NCI-H1417 (cell line): Measurements from ENCODE around the gene ARHGEF12.

Experiments used
- DNase-seq, 3 experiments: peaks; one replicate each; lab custom pipeline; 2025; lab: John Stamatoyannopoulos, UW

The ARHGEF12 gene

DNA sequence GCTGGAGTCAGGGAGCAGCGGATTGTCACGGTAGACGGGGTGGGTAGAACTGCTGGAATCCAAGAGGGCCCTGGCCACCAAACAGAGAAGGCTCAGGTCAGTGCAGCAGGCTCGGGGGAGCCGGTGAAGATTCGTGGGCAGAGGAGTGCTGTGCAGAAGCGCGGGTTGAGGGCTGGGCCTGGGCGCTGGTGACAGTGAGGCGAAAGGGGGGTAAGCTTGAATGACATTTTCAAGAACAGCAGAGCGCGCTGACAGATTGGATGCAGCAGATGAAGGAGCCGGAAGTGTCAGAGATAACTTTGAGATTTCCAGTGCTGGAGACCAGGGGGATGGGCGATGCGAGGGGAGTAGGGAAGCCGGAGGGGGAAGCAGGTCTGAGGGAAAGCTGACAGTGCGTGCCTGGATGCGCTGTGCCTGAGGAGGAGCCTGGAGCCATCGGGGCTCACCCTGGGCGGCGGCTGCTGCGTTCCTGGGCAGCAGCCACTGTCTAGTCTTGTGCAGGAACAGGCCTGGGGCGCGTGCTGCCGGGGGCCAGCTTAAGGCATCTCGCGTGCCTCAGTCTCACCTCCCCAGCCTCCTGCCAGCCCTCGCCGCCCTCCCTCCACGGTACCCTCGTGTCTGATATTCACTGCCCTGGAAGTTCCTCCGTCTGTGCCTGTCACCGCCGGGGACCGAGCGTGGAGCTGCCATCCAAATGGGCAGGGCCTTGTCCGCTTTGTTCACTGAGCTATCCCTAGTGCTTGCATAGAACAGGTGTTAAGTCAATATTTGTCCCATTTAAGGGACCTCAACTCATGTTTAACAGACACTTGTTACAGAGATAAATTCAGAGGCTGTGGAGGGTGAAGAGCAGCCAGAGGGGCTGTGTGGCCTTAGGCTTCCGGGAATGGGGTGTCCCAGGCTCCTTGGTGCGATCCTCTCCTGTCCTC lies 180.5 kb downstream of the ARHGEF12 start:
- peak in 2 of 3 experiments; percentile 23 to 57 for DNase-seq

GRCh38 chr11:120517390-120517761 lies 181.2 kb downstream of the ARHGEF12 start:
- no peak for DNase-seq

DNA sequence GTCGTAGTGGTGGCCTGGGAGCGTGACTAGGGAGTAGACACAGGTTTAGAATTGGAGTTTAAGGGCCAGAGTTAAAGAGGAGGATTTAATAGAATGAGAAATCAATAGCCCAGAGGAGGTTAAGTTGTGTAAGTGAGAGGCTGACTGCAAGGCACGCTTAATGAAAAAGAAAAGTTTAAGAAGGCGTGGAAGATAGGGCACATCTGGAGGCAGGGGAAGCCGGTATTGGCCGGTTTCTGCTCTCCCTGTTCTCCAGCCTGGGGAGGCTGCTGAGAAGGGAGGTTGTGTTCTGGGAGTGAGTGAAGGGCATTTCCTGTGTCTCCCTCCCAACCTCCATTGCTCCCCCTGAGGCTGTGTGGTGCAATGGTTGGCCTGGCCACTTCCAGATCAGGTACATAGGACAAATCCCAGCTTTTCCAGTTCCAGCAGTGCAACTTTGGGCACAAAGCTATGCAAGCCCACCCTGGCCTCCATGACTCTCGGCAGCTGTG lies 181.6 kb downstream of the ARHGEF12 start:
- no peak for DNase-seq

- DNase-seq, result no peak
Measured at GRCh38 chr11:120518356-120518755, 182.1 kb downstream of the ARHGEF12 start.

DNA sequence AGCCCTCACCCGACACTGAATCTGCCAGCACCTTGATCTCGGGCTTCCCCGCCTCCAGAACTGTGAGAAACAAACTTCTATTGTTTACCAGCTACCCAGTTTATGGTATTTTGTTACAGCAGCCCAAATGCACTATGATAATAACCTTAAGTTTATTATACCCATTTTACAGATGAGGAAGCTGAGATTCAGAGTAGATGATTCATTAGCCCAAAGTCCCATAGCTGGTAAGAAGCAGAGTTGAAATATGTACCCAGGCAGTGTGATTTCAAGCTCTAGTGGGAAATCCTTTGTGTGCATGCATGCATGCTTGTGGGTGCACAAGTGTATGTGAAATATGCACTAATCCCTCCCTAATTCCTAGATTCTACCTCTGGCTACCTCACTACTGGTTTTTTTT lies 183.3 kb downstream of the ARHGEF12 start:
- DNase-seq, result no peak

- no peak for DNase-seq
Measured at GRCh38 chr11:120520091-120520822, 184.0 kb downstream of the ARHGEF12 start.

GRCh38 chr11:120521176-120521575 lies 185.0 kb downstream of the ARHGEF12 start:
- no peak for DNase-seq

GRCh38 chr11:120522021-120522420 lies 185.8 kb downstream of the ARHGEF12 start:
- DNase-seq, result no peak

DNA sequence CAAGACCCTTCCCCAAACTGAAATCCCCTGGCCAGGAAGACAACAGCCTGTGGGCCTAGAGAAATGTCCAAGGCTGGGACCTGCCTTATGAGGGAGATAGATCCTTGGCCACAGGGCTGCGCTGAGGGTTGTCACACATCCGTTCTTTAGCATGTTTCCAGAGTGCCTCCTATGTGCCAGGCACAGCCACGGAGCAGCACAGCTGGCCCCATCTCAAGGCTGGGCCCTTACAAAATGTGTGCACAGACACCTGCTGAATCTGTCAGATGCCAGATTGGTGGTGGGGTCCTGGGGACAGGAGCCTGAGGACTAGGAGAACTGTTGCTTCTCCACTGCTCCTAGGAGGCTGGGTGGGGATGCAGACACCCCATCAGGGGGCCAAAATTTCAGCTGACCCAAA lies 186.5 kb downstream of the ARHGEF12 start:
- DNase-seq, result no peak

- DNase-seq, result peak; percentile 50 to 84 (median 75)
Measured at GRCh38 chr11:120523196-120523595, 187.0 kb downstream of the ARHGEF12 start.

DNA sequence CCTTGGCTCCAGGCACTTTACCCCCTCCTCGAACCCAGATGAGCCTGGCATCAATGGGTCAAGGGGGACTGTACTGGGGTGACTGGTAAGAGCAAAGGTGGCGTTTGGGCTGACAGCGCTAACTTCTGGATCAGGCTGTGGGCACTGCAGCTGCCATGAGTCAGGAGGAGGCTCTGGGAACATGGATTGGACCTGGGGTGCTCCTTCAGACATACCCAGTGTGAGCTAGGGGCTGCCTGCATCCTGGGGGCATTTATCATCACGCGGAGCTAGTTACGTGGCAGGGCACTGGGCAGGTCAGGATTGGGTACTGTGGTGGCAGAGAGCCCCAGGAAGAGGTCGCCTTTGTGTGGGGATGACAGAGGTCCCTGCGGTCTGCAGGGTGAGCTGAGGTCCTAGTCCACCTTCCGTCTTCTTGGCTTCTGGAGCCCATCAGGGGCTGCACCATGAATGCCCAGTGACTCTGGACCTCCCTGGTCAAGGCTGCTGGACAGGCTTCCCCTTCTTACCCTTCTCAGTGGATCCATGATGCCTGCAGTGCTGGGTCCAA lies 188.4 kb downstream of the ARHGEF12 start:
- no peak for DNase-seq

DNA sequence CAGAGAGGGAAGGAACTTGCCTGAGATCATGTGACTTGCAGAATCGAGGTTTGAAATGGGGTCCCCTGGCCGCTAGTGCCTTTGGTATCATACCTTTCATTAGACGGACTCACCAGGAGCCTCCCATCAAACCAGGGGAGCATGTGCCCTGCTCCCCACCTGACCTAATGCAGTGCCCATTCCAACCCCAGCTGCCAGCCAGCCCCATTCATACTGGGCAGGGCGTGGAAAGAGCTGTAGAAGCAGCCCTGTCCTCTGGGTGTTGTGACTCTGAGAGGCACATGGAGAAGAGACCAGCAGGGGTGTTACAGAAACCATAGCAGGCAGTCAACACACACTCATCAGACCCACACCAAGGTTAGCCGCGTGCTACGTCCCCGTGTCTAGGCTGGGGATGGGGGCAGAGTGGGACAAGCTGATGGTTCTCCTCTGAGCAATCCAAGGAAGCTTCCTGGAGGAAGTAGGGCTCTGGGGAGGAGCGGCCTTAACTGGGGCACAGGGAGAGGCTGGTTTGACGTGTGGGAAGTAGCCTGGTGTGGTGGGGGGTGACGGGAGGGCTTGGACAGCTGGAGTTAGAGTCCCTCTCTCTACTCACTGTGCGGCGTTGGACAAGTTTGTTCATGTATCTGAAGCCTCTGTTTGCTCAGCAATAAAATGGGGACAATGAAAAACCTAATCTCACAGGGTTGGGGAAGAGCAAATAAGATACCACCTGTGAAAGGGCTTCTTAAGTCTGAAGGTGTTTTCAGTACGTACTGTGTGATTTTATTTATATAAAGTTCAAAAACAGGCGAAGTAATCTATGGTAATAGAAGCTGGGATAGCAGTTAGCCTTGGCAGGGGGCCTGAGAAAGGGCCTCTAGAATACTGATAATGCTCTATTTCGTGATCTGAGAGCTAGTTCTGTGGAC lies 189.3 kb downstream of the ARHGEF12 start:
- peak in 1 of 3 experiments; percentile 46 for DNase-seq

DNA sequence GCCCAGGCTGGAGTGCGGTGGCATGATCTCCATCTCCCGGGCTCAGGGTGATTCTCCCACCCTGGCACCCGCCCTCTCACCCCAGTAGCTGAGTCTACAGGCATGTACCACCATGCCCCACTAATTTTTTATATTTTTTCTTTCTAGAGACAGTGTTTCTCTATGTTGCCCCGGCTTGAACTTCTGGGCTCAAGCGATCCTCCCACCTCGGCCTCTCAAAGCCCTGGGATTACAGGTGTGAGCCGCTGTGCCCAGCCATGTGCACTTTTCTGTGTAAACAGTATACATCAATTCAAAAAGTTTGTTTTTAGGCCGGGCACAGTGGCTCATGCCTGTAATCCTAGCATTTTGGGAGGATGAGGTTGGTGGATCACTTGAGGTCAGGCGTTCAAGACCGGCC lies 190.0 kb downstream of the ARHGEF12 start:
- DNase-seq, result no peak

- peak in 2 of 3 experiments; percentile 67 to 81 for DNase-seq
Measured at GRCh38 chr11:120527111-120527761, 191.0 kb downstream of the ARHGEF12 start.

GRCh38 chr11:120528749-120529148 lies 192.5 kb downstream of the ARHGEF12 start:
- DNase-seq, result no peak

GRCh38 chr11:120529214-120529613 lies 193.0 kb downstream of the ARHGEF12 start:
- no peak for DNase-seq

- no peak for DNase-seq
Measured at GRCh38 chr11:120529911-120530310, 193.7 kb downstream of the ARHGEF12 start.

DNA sequence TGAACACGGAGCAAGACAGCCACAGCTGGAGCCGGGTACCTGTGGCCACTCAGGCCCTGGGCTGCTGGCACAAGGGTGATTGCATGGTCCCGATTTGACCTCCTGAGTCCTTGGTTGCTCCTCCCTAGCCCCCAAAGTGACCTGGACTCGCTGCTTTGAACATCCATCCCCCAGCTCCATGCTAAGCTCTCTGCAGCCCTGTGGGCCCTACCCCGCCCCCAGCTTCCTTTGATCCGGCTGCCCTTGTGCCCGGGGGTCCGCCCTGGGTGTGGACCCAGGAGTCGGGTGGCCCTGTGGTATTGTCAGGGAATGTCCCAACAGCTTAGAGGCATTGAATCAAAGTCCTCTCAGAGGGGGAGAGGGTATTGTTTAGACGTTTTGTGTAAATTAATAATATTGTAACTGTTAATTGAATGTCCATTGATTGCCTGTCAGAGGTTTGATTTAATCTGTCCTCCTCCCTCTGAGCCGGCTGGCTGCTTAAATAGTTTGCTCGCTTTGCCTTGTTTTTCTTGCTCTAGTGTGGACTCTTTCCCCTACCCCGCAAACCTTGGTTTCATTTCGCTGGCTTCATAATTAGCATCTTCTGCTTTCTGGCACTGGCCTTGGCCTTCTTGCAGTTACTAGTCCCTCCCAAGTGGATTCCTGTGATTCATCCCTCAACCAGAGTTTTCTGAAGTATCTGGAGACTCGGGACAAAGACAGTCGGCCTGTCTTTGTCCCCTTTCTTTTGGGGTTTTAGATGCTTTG lies 196.0 kb downstream of the ARHGEF12 start:
- no peak for DNase-seq

- no peak for DNase-seq
Measured at GRCh38 chr11:120532832-120533196, 196.6 kb downstream of the ARHGEF12 start.

- no peak for DNase-seq
Measured at GRCh38 chr11:120536091-120536796, 200.0 kb downstream of the ARHGEF12 start.
